Panc1 (cell line): ENCODE measurements around the gene ORMDL2. TPM values are rescaled to one million over a fixed set of nuclear protein-coding genes. Genes with fewer than 3 reads are reported as not detected.

Experiments used
- ATAC-seq: fragments of 200-7000 bp; cut with Tn5 transposase; 2 replicates; pipeline ENCODE4 v1.9.1; 2020; ENCODE audit warnings: mild to moderate bottlenecking, moderate library complexity
- BruUV-seq: library from RNA; stranded (reverse); fragments of 400-500 nt; replicated peaks from 2 replicates; lab custom pipeline; 2021; lab: Mats Ljungman, UMichigan
- CTCF ChIA-PET: fragments of 300-600 bp; sonication (Branson Sonifier 250); formaldehyde crosslinking; loops from one replicate; lab custom pipeline; 2022; ENCODE audit warnings: antibody characterized with exemption; lab: Charles Lee
- POLR2A ChIA-PET: fragments of 300-600 bp; sonication (Branson Sonifier 250); formaldehyde crosslinking; loops from one replicate; lab custom pipeline; 2022; ENCODE audit warnings: antibody characterized with exemption; lab: Charles Lee
- DNase-seq: peaks from one replicate; pipeline ENCODE4 v3.0.0-alpha.2; 2010; ENCODE audit warnings: low read depth, low spot score
- H3K27ac ChIP-seq: 2 replicates; pipeline ENCODE4 v1.5.1; 2011; ENCODE audit warnings: mild to moderate bottlenecking, low read length, inconsistent platforms
- H3K27me3 ChIP-seq: fragments of 200-500 bp; sonication (Bioruptor generic); 2 replicates; pipeline ENCODE4 v1.6.0; 2014; ENCODE audit warnings: low read length, inconsistent platforms; ENCODE audit not compliant: control insufficient read depth, insufficient read depth
- H3K36me3 ChIP-seq: fragments of 200-500 bp; sonication (Bioruptor generic); 2 replicates; pipeline ENCODE4 v1.5.1; 2014; ENCODE audit warnings: inconsistent platforms, mild to moderate bottlenecking, low read length, moderate library complexity; ENCODE audit not compliant: control insufficient read depth, insufficient read depth
- H3K4me1 ChIP-seq: 2 replicates; pipeline ENCODE4 v1.5.1; 2011; ENCODE audit warnings: inconsistent platforms, mild to moderate bottlenecking, low read length, moderate library complexity; ENCODE audit not compliant: control insufficient read depth, insufficient read depth
- H3K4me3 ChIP-seq, 2 experiments: 2 replicates each; pipeline ENCODE4 v1.5.1; 2011 to 2012; ENCODE audit warnings: low read depth in 2 of 2, low read length in 2 of 2, mild to moderate bottlenecking in 2 of 2, inconsistent platforms in 1 of 2, moderate library complexity in 1 of 2
- H3K9me3 ChIP-seq: fragments of 200-500 bp; sonication (Bioruptor generic); 2 replicates; pipeline ENCODE4 v1.5.1; 2014; ENCODE audit warnings: low read depth, mild to moderate bottlenecking, inconsistent platforms, low read length, moderate library complexity; ENCODE audit not compliant: control insufficient read depth, insufficient read depth
- CTCF ChIP-seq: fragments of 450-650 bp; IDR thresholded peaks from 2 replicates; pipeline ENCODE4 v1.5.1; 2017; ENCODE audit warnings: mild to moderate bottlenecking
- POLR2AphosphoS5 ChIP-seq: IDR thresholded peaks from 2 replicates; pipeline ENCODE4 v1.6.1; 2012; ENCODE audit warnings: mild to moderate bottlenecking, low read depth, low read length, moderate library complexity
- REST ChIP-seq, 2 experiments: IDR thresholded peaks; 2 replicates each; pipeline ENCODE4 v1.6.1; 2011 to 2012; ENCODE audit warnings: low read depth in 2 of 2, control low read depth in 1 of 2, low read length in 1 of 2, mild to moderate bottlenecking in 1 of 2, moderate library complexity in 1 of 2; ENCODE audit not compliant: insufficient read depth in 1 of 2
- SIN3A ChIP-seq: IDR thresholded peaks from 2 replicates; pipeline ENCODE4 v1.6.1; 2012; ENCODE audit warnings: low read depth, mild to moderate bottlenecking, low read length, moderate library complexity, borderline replicate concordance; ENCODE audit not compliant: insufficient read depth
- TCF7L2 ChIP-seq: IDR thresholded peaks from 2 replicates; pipeline ENCODE4 v1.6.1; 2011; ENCODE audit warnings: mild to moderate bottlenecking, low read depth, low read length, inconsistent platforms
- in situ Hi-C: cut with HindIII; loops from 2 replicates; pipeline ENCODE4 v1.10.0; 2016; ENCODE audit warnings: low sequenced_read_pairs, low pct_unique_long_range_greater_than_20kb
- intact Hi-C: fragments of 100-400 bp; cut with micrococcal nuclease; formaldehyde crosslinking; loops from one replicate; pipeline ENCODE4 v1.10.0; 2022; ENCODE audit not compliant: unreplicated experiment
- total RNA-seq: library from RNA; stranded (reverse); gene quantifications from one replicate; pipeline ENCODE4 v1.2.1, GENCODE V29; 2021; ENCODE audit not compliant: unreplicated experiment

The ORMDL2 gene
- total RNA-seq, 1 experiment from 2014 or later = 59.6 TPM

DNA sequence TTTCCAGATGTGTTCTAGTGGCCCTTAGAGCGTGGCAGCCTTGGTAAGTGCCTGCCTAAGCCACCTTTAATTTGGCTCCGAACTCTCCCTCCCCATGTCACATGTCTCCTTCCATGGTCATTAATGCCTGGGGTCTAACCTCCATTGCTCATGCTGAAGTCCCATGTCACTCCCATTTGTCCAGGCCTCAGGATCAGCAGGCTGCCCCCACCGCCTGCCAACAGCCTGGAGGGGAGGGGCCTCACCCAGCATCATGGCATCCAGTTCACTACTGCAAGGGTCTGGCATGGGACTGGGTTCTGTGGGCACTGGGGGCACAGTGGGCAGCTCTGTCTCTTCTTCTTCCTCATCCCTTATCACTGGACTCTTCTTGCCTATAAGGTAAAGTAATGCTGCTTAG is 20.5 kb downstream of the ORMDL2 start:
- no TSS peak for BruUV-seq
- no peak overlapping the region for H3K27ac ChIP-seq
- CTCF ChIA-PET = no interaction called here
- no peak overlapping the region for H3K4me3 ChIP-seq
- ATAC-seq (no peak), DNase-seq (no peak)
- no peaks in the 10 kb centered on the region for H3K4me1 ChIP-seq
- no peaks in the 10 kb centered on the region for H3K9me3 ChIP-seq
- H3K27me3 ChIP-seq = no peaks in the 10 kb centered on the region
- TF ChIP-seq POLR2AphosphoS5 (no peak), SIN3A (no peak), REST (IDR thresholded peaks at IDR 0.05; ENCODE audit: insufficient read depth in 1 of 2, low read depth in 2 of 2, low read length in 1 of 2) (no peak), TCF7L2 (no peak), CTCF (no peak)
- in situ Hi-C loops = no loop called here
- POLR2A ChIA-PET = no interaction called here
- no peaks in the 10 kb centered on the region for H3K36me3 ChIP-seq
- intact Hi-C loops = no loop called here

- CTCF ChIA-PET = no interaction called here
- no TSS peak for BruUV-seq
- ATAC-seq (no peak), DNase-seq (no peak)
- in situ Hi-C loops = no loop called here
- H3K27me3 ChIP-seq = no peaks in the 10 kb centered on the region
- no peak overlapping the region for H3K27ac ChIP-seq
- intact Hi-C loops = no loop called here
- POLR2A ChIA-PET = no interaction called here
- H3K4me1 ChIP-seq = no peaks in the 10 kb centered on the region
- no peak overlapping the region for H3K4me3 ChIP-seq
- no peaks in the 10 kb centered on the region for H3K9me3 ChIP-seq
- H3K36me3 ChIP-seq = no peaks in the 10 kb centered on the region
- TF ChIP-seq POLR2AphosphoS5 (no peak), TCF7L2 (no peak), REST (IDR thresholded peaks at IDR 0.05; ENCODE audit: insufficient read depth in 1 of 2, low read depth in 2 of 2, low read length in 1 of 2) (no peak), CTCF (no peak), SIN3A (no peak)
These were observed 21.7 kb downstream of the ORMDL2 start for GRCh38 chr12:55839345-55840140.
